ENCODE results near the gene JADE2. TPM values are rescaled to one million over a fixed set of nuclear protein-coding genes. Genes with fewer than 3 reads are reported as not detected.
A peak's percentile ranks its signal among the peaks of the same experiment; 100 is the strongest.

Gene JADE2
- total RNA-seq, 2 experiments from 2014 or later: 120 to 124 TPM

DNA sequence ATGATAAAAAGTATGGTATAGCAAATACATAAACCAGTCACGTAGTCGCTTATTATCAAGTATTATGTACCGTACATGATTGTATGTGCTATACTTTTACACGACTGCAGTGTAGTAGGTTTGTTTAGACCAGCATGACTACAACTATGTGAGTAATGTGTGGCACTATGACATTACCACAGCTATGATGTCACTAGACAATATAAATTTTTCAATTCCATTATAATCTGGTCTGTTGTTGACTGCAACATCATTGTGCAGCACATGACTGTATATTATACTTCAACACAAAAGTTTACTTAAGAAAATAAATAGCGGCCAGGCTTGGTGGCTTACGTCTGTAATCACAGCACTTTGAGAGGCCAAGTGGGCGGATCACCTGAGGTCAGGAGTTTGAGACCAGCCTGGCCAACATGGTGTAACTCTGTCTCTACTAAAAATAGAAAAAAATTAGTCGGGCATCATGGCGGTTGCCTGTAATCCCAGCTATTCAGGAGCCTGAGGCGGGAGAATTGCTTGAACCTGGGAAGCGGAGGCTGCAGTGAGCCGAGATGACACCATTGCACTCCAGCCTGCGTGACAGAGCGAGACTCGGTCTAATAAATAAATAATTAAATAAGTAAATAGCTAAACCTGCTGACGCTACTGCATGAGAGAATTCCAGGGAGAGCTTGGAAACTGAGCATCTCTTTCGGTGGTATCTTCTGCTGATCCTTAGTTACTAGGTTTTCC, 24.6 kb upstream of the JADE2 start:
- Histone ChIP-seq H3K27me3 (ENCODE audit: control insufficient read depth in 1 of 2, insufficient read depth in 2 of 2, low read length in 2 of 2) (no peaks in the 10 kb centered on the region), H3K27ac (ENCODE audit: low read depth in 1 of 2, low read length in 2 of 2) (no peak overlapping the region), H3K36me3 (ENCODE audit: insufficient read depth, low read length) (no peaks in the 10 kb centered on the region), H3K9me3 (ENCODE audit: control insufficient read depth in 1 of 2, insufficient read depth in 1 of 2, low read length in 2 of 2) (no peaks in the 10 kb centered on the region), H3K4me1 (ENCODE audit: insufficient read depth, low read length) (peaks cover 23% of the 10 kb centered on the region), H3K4me3 (ENCODE audit: low read length) (no peak overlapping the region)
- Mint-ChIP-seq H3K27ac (no peak overlapping the region), H3K27me3 (no peaks in the 10 kb centered on the region), H3K4me3 (no peak overlapping the region), H3K36me3 (ENCODE audit: low read depth) (no peaks in the 10 kb centered on the region), H3K9me3 (no peaks in the 10 kb centered on the region), H3K4me1 (ENCODE audit: low read depth) (peaks cover 15% of the 10 kb centered on the region)
- TF ChIP-seq, protein P1, sequence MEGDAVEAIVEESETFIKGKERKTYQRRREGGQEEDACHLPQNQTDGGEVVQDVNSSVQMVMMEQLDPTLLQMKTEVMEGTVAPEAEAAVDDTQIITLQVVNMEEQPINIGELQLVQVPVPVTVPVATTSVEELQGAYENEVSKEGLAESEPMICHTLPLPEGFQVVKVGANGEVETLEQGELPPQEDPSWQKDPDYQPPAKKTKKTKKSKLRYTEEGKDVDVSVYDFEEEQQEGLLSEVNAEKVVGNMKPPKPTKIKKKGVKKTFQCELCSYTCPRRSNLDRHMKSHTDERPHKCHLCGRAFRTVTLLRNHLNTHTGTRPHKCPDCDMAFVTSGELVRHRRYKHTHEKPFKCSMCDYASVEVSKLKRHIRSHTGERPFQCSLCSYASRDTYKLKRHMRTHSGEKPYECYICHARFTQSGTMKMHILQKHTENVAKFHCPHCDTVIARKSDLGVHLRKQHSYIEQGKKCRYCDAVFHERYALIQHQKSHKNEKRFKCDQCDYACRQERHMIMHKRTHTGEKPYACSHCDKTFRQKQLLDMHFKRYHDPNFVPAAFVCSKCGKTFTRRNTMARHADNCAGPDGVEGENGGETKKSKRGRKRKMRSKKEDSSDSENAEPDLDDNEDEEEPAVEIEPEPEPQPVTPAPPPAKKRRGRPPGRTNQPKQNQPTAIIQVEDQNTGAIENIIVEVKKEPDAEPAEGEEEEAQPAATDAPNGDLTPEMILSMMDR (IDR thresholded peaks at IDR 0.05): no peak
- intact Hi-C loops (cut with DNase I, micrococcal nuclease): no loop called here
- POLR2A ChIA-PET: interaction anchor here (1.4 to 3.6 kb wide), 2 partner anchors 20 to 24 kb away, joined by 3 to 36 read pairs; partner anchors contain the start of gene JADE2
- DNase-seq (no peak), ATAC-seq (ENCODE audit: poor library complexity) (no peak)
- CTCF ChIA-PET: interaction anchor here (0.6 kb wide), 1 partner anchor 97 kb away, joined by 3 read pairs; no protein-coding TSS in a partner anchor

GRCh38 chr5:134502259-134502658, 23.2 kb upstream of the JADE2 start:
- Mint-ChIP-seq H3K9me3 (no peaks in the 10 kb centered on the region), H3K27me3 (no peaks in the 10 kb centered on the region), H3K4me1 (ENCODE audit: low read depth) (peaks cover 15% of the 10 kb centered on the region), H3K4me3 (no peak overlapping the region), H3K36me3 (ENCODE audit: low read depth) (no peaks in the 10 kb centered on the region), H3K27ac (peak overlapping the region; percentile 19)
- no peak for ATAC-seq (ENCODE audit: poor library complexity)
- no peaks in the 10 kb centered on the region for H3K36me3 ChIP-seq (ENCODE audit: insufficient read depth, low read length)
- ChIA-PET POLR2A (interaction anchor here (1.1 to 3.6 kb wide), 3 partner anchors 10 to 23 kb away, joined by 3 to 36 read pairs (median 3); partner anchors contain the start of gene JADE2), CTCF (no interaction called here)
- DNase-seq: no peak
- TF ChIP-seq, protein P1 (IDR thresholded peaks at IDR 0.05): no peak
- no peaks in the 10 kb centered on the region for H3K27me3 ChIP-seq (ENCODE audit: control insufficient read depth in 1 of 2, insufficient read depth in 2 of 2, low read length in 2 of 2)
- intact Hi-C loops (cut with DNase I, micrococcal nuclease): no loop called here
- H3K27ac ChIP-seq (ENCODE audit: low read depth in 1 of 2, low read length in 2 of 2): no peak overlapping the region
- no peaks in the 10 kb centered on the region for H3K9me3 ChIP-seq (ENCODE audit: control insufficient read depth in 1 of 2, insufficient read depth in 1 of 2, low read length in 2 of 2)
- H3K4me1 ChIP-seq (ENCODE audit: insufficient read depth, low read length): peaks cover 27% of the 10 kb centered on the region
- H3K4me3 ChIP-seq (ENCODE audit: low read length): no peak overlapping the region

- Histone ChIP-seq H3K9me3 (ENCODE audit: control insufficient read depth in 1 of 2, insufficient read depth in 1 of 2, low read length in 2 of 2) (no peaks in the 10 kb centered on the region), H3K27ac (ENCODE audit: low read depth in 1 of 2, low read length in 2 of 2) (peak overlapping the region in 1 of 2 donors; percentile 58), H3K4me1 (ENCODE audit: insufficient read depth, low read length) (peaks cover 27% of the 10 kb centered on the region), H3K36me3 (ENCODE audit: insufficient read depth, low read length) (no peaks in the 10 kb centered on the region), H3K4me3 (ENCODE audit: low read length) (no peak overlapping the region), H3K27me3 (ENCODE audit: control insufficient read depth in 1 of 2, insufficient read depth in 2 of 2, low read length in 2 of 2) (no peaks in the 10 kb centered on the region)
- no peaks in the 10 kb centered on the region for H3K36me3 Mint-ChIP-seq (ENCODE audit: low read depth)
- intact Hi-C loops (cut with DNase I, micrococcal nuclease): no loop called here
- peak; percentile 11 to 80 (median 56) for DNase-seq
- no peaks in the 10 kb centered on the region for H3K27me3 Mint-ChIP-seq
- TF ChIP-seq, protein P1 (IDR thresholded peaks at IDR 0.05): no peak
- H3K27ac Mint-ChIP-seq: peak overlapping the region; percentile 84
- ATAC-seq (ENCODE audit: poor library complexity): peak; percentile 87
- ChIA-PET CTCF (interaction anchor here (1.1 kb wide), 1 partner anchor 92 kb away, joined by 3 read pairs; the partner anchor contains the start of gene CDKN2AIPNL), POLR2A (interaction anchor here (0.7 to 3.6 kb wide), 8 partner anchors 8 to 277 kb away, joined by 3 to 36 read pairs (median 4); partner anchors contain the start of genes CDKN2AIPNL, JADE2 and PPP2CA)
- peak overlapping the region; percentile 34 for H3K4me3 Mint-ChIP-seq
- H3K9me3 Mint-ChIP-seq: no peaks in the 10 kb centered on the region
- peaks cover 15% of the 10 kb centered on the region for H3K4me1 Mint-ChIP-seq (ENCODE audit: low read depth)
Observed at GRCh38 chr5:134503088-134503936, 22.2 kb upstream of the JADE2 start.
